Transverse colon (tissue), 4 donors: Measurements from ENCODE around the gene BBIP1. TPM values are rescaled to one million over a fixed set of nuclear protein-coding genes. Genes with fewer than 3 reads are reported as not detected.
A peak's percentile ranks its signal among the peaks of the same experiment; 100 is the strongest.

Experiments used
- DNase-seq: peaks from one replicate; pipeline ENCODE4 v3.0.0-alpha.2; 2019
- H3K27ac ChIP-seq, 4 donors: fragments of 200-600 bp; sonication (generic); 2 replicates each; pipeline ENCODE4 v1.5.1; 2016 to 2018; ENCODE audit warnings: inconsistent platforms in 4 of 4
- H3K27me3 ChIP-seq: fragments of 200-600 bp; sonication (generic); 2 replicates; pipeline ENCODE4 v1.5.1; 2017; ENCODE audit warnings: inconsistent platforms
- H3K36me3 ChIP-seq, 4 donors: fragments of 200-600 bp; sonication (generic); 2 replicates each; pipeline ENCODE4 v1.5.1; 2017 to 2019; ENCODE audit warnings: inconsistent platforms in 4 of 4
- H3K4me1 ChIP-seq, 4 donors: fragments of 200-600 bp; sonication (generic); 2 replicates each; pipeline ENCODE4 v1.5.1; 2017 to 2020; ENCODE audit warnings: inconsistent platforms in 4 of 4
- H3K4me3 ChIP-seq, 4 donors: fragments of 200-600 bp; sonication (generic); 1 replicate in 1 of 4; 2 replicates in 3 of 4; pipeline versions ENCODE4 v1.5.1 to v1.6.1; 2017 to 2019; ENCODE audit warnings: inconsistent platforms in 4 of 4
- H3K9me3 ChIP-seq, 2 donors: fragments of 200-600 bp; sonication (generic); 2 replicates each; pipeline ENCODE4 v1.5.1; 2017 to 2019; ENCODE audit warnings: inconsistent platforms in 2 of 2
- CTCF ChIP-seq, 5 experiments: fragments of 200-600 bp in 3 of 5; fragments of 450-650 bp in 2 of 5; sonication (generic) in 3 of 5; IDR thresholded peaks; 1 replicate in 2 of 5; 2 replicates in 3 of 5; pipeline ENCODE4 v1.5.1; 2016 to 2017; ENCODE audit warnings: antibody characterized with exemption in 5 of 5, inconsistent platforms in 3 of 5, mild to moderate bottlenecking in 2 of 5, moderate library complexity in 1 of 5
- EP300 ChIP-seq: sonication (generic); formaldehyde crosslinking; IDR thresholded peaks from one replicate; pipeline ENCODE4 v1.6.1; 2017; ENCODE audit warnings: antibody characterized with exemption, low read depth
- POLR2A ChIP-seq: fragments of 450-650 bp; IDR thresholded peaks from one replicate; pipeline ENCODE4 v1.6.1; 2016; ENCODE audit warnings: antibody characterized with exemption, mild to moderate bottlenecking, moderate library complexity
- POLR2AphosphoS5 ChIP-seq, 3 donors: sonication (generic); formaldehyde crosslinking; IDR thresholded peaks; one replicate each; pipeline ENCODE4 v1.6.1; 2016; ENCODE audit warnings: antibody characterized with exemption in 3 of 3
- WGBS, 2 donors: methylation state at CpG; one replicate each; pipeline ENCODE4 v1.1.5; 2018; ENCODE audit warnings: low coverage in 1 of 2; 5-methylcytosine and 5-hydroxymethylcytosine counted together
- in situ Hi-C, 4 donors: fragments of 200-750 bp; cut with MboI; loops; one replicate each; pipeline versions ENCODE4 v1.15.0 to v1.15.1; 2017; ENCODE audit warnings: low sequenced_read_pairs in 3 of 4, low pct_ligation_motif_present in 1 of 4, low pct_unique_long_range_greater_than_20kb in 1 of 4
- intact Hi-C: fragments of 100-400 bp; cut with DNase I; formaldehyde crosslinking; loops from one replicate; pipeline ENCODE4 v1.15.1; 2023; ENCODE audit warnings: low total_unique reads
- total RNA-seq, 4 donors: library from RNA; depleted of rRNA; stranded (reverse); fragments of >200 nt; gene quantifications; one replicate each; pipeline ENCODE4 v1.1.0, GENCODE V29; 2016

Gene BBIP1
- total RNA-seq, 4 donors from 2014 or later, result 9.6 to 44.9 (median 18.1) TPM

DNA sequence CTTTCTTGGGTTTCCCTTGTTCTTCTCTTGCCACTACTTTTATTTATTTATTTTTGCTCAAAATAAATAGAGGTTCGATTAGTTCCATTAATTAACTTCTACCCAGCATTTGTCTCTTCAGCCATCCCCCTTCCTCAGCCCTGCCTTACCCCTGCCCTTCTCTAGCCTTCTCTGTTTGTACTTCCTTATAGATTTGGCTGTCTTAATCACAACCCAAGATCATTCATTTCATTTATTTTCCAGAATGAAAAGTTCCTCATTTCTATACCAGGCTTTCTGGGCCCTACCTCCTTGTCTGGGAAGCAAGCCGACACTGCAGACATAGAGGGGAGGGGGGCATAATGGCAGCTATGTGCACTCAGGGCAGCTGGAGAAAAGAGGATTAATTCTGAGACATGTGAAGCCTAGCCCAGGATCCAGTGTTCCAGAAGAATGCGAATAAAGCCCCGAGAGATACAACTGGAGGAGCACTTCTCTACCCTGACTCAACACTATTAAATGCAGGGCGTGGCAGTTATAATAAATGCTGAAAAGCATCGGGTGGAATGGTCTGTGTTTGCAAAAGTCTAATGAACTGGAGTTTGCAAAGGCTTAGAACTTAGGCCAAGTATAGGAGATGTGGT, 53.7 kb downstream of the BBIP1 start:
- intact Hi-C loops (no loop called here), in situ Hi-C loops (no loop called here)
- no peaks in the 10 kb centered on the region for H3K36me3 ChIP-seq
- H3K27me3 ChIP-seq, result no peaks in the 10 kb centered on the region
- peak overlapping the region in 1 of 4 donors; percentile 22 for H3K4me3 ChIP-seq
- 14 to 17% methylated on average over 6 of the region's 6 CpGs for WGBS, 2 donors
- no peak for DNase-seq
- no peaks in the 10 kb centered on the region for H3K9me3 ChIP-seq
- peaks cover 48 to 90% (median 60%) of the 10 kb centered on the region in 4 donors for H3K4me1 ChIP-seq
- H3K27ac ChIP-seq, result peak overlapping the region; percentile 89 to 99 (median 94)
- no peak for TF ChIP-seq EP300
- TF ChIP-seq POLR2A, result no peak
- no peak for TF ChIP-seq POLR2AphosphoS5 (IDR thresholded peaks at IDR 0.05)
- TF ChIP-seq CTCF (IDR thresholded peaks at IDR 0.05), result no peak

DNA sequence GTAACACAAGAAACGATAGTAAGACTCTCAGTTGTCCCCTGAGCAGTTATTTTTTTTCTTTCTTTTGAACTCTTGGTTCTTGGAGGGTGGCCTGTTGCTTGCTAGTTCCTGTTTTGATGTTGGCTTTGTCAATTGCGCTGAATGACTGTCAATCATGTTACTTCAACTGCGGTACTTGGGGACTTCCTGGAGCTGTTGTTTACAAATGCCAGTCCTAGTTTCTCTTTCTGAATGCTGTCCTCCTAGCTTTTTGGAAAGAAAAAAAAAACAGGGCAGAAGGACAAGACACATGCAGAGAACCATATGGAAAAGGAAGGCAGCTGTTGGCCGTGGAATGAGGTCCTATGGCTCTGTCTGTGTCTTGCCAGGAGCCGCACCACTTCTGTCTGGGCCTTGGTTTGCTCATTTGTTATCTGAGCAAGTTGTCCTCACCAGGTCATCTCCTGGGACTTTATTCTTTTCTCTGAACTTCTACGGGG, 54.3 kb downstream of the BBIP1 start:
- TF ChIP-seq POLR2AphosphoS5 (IDR thresholded peaks at IDR 0.05), result peak in 2 of 3 donors; percentile 17 to 49
- TF ChIP-seq EP300, result no peak
- WGBS, 2 donors, result 16 to 20% methylated on average over 6 of the region's 6 CpGs
- Histone ChIP-seq H3K4me1 (peaks cover 52 to 90% (median 64%) of the 10 kb centered on the region in 4 donors), H3K27ac (peak overlapping the region; percentile 89 to 99 (median 94)), H3K36me3 (no peaks in the 10 kb centered on the region), H3K27me3 (no peaks in the 10 kb centered on the region), H3K4me3 (peak overlapping the region in 1 of 4 donors; percentile 22), H3K9me3 (no peaks in the 10 kb centered on the region)
- DNase-seq, result no peak
- intact Hi-C loops, result no loop called here
- in situ Hi-C loops, result no loop called here

GRCh38 chr10:110863956-110864355, 55.0 kb downstream of the BBIP1 start:
- peaks cover 59 to 95% (median 71%) of the 10 kb centered on the region in 4 donors for H3K4me1 ChIP-seq
- 89 to 100% methylated on average over 1 to 2 of the region's 2 CpGs for WGBS, 2 donors
- no peaks in the 10 kb centered on the region for H3K9me3 ChIP-seq
- TF ChIP-seq POLR2A (no peak), CTCF (IDR thresholded peaks at IDR 0.05) (no peak), EP300 (no peak), POLR2AphosphoS5 (IDR thresholded peaks at IDR 0.05) (no peak)
- peak overlapping the region; percentile 89 to 99 (median 94) for H3K27ac ChIP-seq
- intact Hi-C loops, result no loop called here
- in situ Hi-C loops, result no loop called here
- no peaks in the 10 kb centered on the region for H3K27me3 ChIP-seq
- H3K36me3 ChIP-seq, result no peaks in the 10 kb centered on the region
- DNase-seq, result no peak
- no peak overlapping the region for H3K4me3 ChIP-seq

GRCh38 chr10:110863361-110863760, 55.6 kb downstream of the BBIP1 start:
- in situ Hi-C loops, result no loop called here
- H3K4me1 ChIP-seq, result peaks cover 64 to 97% (median 76%) of the 10 kb centered on the region in 4 donors
- no peaks in the 10 kb centered on the region for H3K9me3 ChIP-seq
- intact Hi-C loops, result no loop called here
- no peaks in the 10 kb centered on the region for H3K27me3 ChIP-seq
- H3K27ac ChIP-seq, result peak overlapping the region; percentile 89 to 99 (median 94)
- DNase-seq, result no peak
- TF ChIP-seq POLR2A (no peak), EP300 (no peak), POLR2AphosphoS5 (IDR thresholded peaks at IDR 0.05) (no peak), CTCF (IDR thresholded peaks at IDR 0.05) (no peak)
- no peaks in the 10 kb centered on the region for H3K36me3 ChIP-seq
- no peak overlapping the region for H3K4me3 ChIP-seq
